NCI-H146 (cell line): ENCODE data around the gene OR4E1.
"Not testable (repeated sequence)": the region's sequence is repeated elsewhere in the genome, so short reads cannot be mapped to it uniquely, and the experiment has no call there.

Experiments
- DNase-seq: peaks from one replicate; lab custom pipeline; 2025; lab: John Stamatoyannopoulos, UW

Gene OR4E1

GRCh38 chr14:21652209-21652808, 21.3 kb downstream of the OR4E1 start:
- DNase-seq = no peak

GRCh38 chr14:21647380-21647779, 26.2 kb downstream of the OR4E1 start:
- no peak for DNase-seq

- DNase-seq = no peak
These were observed 30.2 kb downstream of the OR4E1 start for GRCh38 chr14:21643407-21643806.

GRCh38 chr14:21642683-21643082, 30.9 kb downstream of the OR4E1 start:
- no peak for DNase-seq

- no peak for DNase-seq
These were observed 38.8 kb downstream of the OR4E1 start, which contains the start of gene OR10G2 for GRCh38 chr14:21634840-21635239. TSS of gene OR10G2 (minus strand) at chr14:21634940. CDS start at chr14:21634842, 98 bp downstream.

GRCh38 chr14:21631084-21631483, 42.5 kb downstream of the OR4E1 start:
- no peak for DNase-seq

GRCh38 chr14:21630503-21630902, 43.1 kb downstream of the OR4E1 start:
- DNase-seq = not testable (repeated sequence)

- no peak for DNase-seq
These were observed 47.0 kb downstream of the OR4E1 start for GRCh38 chr14:21626491-21627230.
